NCI-H510A treated with DMSO at 0.1 percent for 48 hours (cell line): Measurements from ENCODE around the gene TOR4A.
"Not testable (repeated sequence)": the region's sequence is repeated elsewhere in the genome, so short reads cannot be mapped to it uniquely, and the experiment has no call there.

Experiments
- DNase-seq: peaks from one replicate; lab custom pipeline; 2025; lab: John Stamatoyannopoulos, UW

TOR4A gene

GRCh38 chr9:137237759-137238726, 39.5 kb upstream of the TOR4A start:
- peak; percentile 56 for DNase-seq

DNA sequence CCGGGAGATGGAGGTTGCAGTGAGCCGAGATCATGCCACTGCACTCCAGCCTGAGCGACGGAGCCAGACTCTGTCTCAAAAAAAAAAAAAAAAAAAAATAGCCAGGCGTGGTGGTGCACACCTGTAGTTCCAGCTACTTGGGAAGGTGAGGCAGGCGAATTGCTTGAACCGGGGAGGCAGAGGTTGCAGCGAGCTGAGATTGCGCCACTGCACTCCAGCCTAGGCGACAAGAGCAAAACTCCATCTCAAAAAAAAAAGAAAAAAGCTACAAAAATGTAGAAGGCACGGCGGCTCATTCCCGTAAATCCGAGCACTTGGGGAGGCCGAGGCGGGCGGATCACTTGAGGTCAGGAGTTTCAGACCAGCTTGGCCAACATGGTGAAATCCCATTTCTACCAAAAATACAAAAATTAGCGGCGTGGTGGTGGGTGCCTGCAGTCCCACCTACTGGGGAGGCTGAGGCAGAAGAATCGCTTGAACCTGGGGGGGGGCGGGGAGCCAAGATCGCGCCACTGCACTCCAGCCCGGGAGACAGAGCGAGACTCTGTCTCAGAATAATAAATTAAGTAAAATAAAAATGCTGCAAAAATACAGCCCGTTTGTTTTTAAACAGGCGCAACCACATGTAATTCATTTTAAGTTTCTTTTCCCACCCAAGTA, 37.9 kb upstream of the TOR4A start:
- not testable (repeated sequence) for DNase-seq

GRCh38 chr9:137240318-137240840, 37.1 kb upstream of the TOR4A start:
- DNase-seq = peak; percentile 31

DNA sequence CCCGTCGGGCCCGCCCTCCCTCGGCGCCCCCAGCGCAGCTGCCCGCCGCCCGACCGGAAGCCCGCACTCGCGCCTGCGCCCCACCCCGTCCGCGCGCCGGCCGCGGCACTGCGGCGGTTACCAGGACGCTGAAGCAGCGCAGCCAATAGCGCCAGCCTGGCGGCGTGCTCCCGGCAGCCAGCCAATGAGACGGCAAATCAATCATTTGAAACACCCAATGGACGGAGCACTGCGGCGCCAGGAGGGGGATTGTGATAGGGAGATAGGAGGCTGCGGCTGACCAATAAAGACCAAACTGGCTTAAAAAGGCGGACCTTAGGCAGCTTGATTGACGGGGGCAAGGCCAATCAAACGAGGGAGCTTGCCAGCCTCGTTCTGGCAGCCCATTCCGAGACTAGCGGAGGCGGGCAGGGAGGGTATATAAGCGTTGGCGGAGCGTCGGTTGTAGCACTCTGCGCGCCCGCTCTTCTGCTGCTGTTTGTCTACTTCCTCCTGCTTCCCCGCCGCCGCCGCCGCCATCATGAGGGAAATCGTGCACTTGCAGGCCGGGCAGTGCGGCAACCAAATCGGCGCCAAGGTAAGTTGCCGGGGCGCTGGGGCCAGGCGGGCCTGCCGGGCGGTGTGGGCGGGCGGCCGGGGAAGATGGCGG, 36.6 kb upstream of the TOR4A start, which contains the start of gene TUBB4B:
TUBB4B (plus strand) TSS at position 447 of the 649 bp plus-strand sequence; CDS start at position 521, 74 bp downstream.
- DNase-seq = peak; percentile 99

DNA sequence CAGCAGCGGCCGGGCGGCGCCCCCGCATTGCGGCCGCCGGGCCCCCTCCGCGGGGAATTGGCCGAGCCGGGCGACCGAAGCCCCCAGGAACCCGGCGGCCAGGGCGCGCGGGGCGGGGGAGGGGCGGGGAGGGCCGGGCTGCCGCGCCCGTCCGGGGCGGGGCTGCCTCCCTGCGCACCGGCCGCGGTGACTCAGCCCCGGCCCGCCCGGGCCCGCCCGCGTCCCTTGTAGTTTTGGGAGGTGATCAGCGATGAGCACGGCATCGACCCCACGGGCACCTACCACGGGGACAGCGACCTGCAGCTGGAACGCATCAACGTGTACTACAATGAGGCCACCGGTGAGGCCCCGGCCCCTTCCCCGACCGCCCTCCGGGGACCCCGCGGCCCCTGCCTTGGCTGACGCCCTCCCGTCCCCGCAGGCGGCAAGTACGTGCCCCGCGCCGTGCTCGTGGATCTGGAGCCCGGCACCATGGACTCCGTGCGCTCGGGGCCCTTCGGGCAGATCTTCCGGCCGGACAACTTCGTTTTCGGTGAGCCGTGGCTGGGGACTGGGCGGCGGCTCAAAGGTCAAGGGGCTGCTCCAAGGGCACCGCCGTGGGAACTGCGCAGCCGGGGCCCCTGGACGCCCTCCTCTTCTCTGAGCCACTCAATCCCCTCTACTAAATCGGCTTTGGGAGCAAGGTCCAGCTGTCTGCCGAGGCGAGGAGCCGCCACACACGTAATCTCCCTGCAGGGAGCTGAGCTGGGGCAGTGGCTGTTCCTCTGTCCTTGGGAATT, 35.8 kb upstream of the TOR4A start:
- DNase-seq = no peak

GRCh38 chr9:137242269-137243203, 35.0 kb upstream of the TOR4A start:
- no peak for DNase-seq

- DNase-seq = not testable (repeated sequence)
Measured at GRCh38 chr9:137243266-137243625, 34.3 kb upstream of the TOR4A start.

DNA sequence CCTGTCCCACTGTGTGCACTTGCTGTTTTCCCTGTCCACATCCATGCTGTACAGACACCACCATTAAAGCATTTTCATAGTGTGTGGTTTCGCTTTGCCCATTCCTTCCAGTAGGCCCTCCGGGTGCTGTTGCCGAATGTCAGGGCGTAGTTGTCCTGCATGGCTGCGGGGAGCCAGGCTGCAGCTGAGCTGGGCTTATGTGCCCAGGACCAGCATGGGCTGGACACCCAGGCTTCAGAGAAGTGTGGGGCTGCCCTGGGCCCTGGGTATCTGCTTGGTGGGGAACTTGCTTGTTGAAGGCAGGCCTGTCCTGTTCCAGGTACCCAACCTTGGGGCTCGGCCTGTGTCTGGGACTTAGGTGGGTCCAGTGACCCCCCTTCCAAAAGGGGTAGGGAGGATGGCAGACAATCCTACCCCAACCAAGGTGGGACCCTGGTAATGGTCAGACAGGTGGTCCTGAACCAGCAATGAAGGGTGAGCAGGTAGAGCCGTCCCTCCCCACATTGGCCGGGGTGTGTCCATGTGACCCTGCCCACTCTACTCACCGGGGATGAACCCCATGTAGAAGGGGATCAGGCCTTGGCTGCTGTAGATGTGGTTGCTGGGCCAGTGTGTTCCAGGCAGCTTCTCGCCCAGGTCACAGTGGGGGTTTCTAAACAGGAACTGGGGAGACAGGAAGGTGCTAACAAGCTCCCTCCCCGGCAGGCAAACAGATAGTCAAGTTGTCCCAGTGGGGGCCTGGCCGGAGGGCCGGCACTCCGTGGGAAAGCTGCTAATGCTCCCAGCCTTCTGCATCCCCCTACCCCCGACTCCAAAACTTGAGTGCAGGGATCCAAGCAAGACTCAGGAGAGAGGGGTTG, 33.7 kb upstream of the TOR4A start:
- no peak for DNase-seq

- DNase-seq = no peak
Measured at GRCh38 chr9:137244486-137245449, 32.8 kb upstream of the TOR4A start.

- DNase-seq = no peak
Measured at GRCh38 chr9:137245450-137246421, 31.8 kb upstream of the TOR4A start.

GRCh38 chr9:137247135-137247915, 30.2 kb upstream of the TOR4A start:
- peak; percentile 33 for DNase-seq

DNA sequence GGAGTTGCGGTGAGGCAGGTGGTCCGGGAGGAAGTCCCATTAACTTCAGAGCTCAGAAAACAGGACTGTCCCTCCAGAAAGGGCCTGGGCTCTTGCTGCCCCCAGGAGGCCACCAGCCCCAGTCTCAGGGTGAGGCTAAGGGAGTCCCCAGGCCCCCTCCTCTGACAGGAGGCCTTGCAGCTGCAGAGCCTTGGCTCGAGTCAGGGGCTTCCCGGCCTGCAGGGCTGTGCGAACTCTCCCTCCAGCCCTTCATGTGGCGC, 29.7 kb upstream of the TOR4A start:
- DNase-seq = no peak

- no peak for DNase-seq
Measured at GRCh38 chr9:137250329-137251193, 27.0 kb upstream of the TOR4A start.

DNA sequence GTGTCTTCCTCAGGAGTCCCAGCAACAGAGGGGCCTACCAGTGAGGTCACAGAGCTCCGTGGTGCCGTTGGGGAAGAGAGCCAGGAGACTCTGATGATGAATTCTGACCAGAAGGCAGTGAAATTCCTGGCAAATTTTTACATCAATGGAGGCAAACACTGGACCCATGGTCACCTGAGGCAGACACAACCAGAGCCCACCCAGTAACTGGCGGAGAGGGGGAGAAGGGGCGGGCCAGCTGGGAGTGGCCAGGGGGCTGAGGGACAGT, 26.4 kb upstream of the TOR4A start, which contains the start of gene STPG3:
STPG3 (plus strand) TSS at position 93 of the 268 bp plus-strand sequence; CDS start at position 94, 1 bp downstream.
- DNase-seq = no peak

GRCh38 chr9:137251490-137252268, 25.8 kb upstream of the TOR4A start:
- no peak for DNase-seq
